PC-9 (cell line): Measurements from ENCODE around the gene XRCC5. TPM values are rescaled to one million over a fixed set of nuclear protein-coding genes. Genes with fewer than 3 reads are reported as not detected.

ENCODE experiments used
- BruUV-seq: library from RNA; stranded (reverse); fragments of 400-500 nt; replicated peaks from 2 replicates; lab custom pipeline; 2021; lab: Mats Ljungman, UMichigan
- CTCF ChIA-PET: fragments of 300-600 bp; sonication (Branson Sonifier 250); formaldehyde crosslinking; loops from one replicate; lab custom pipeline; 2022; ENCODE audit warnings: antibody characterized with exemption; lab: Charles Lee
- POLR2A ChIA-PET: fragments of 300-600 bp; sonication (Branson Sonifier 250); formaldehyde crosslinking; loops from one replicate; lab custom pipeline; 2022; ENCODE audit warnings: antibody characterized with exemption; ENCODE audit not compliant: unreplicated experiment; lab: Charles Lee
- DNase-seq, 2 experiments: peaks; one replicate each; pipeline versions ENCODE4 v3.0.0 to v3.0.0-alpha.2; 2015 to 2022; ENCODE audit warnings: mixed read lengths in 1 of 2
- H2AFZ ChIP-seq: fragments of 200-600 bp; sonication (generic); 2 replicates; pipeline ENCODE4 v1.8.1; 2017; ENCODE audit warnings: antibody characterized with exemption
- H3F3A ChIP-seq: fragments of 200-600 bp; sonication (generic); 2 replicates; pipeline ENCODE4 v1.8.1; 2017; ENCODE audit warnings: antibody characterized with exemption, mild to moderate bottlenecking, low read depth; ENCODE audit not compliant: insufficient read depth
- H3K27ac ChIP-seq: fragments of 200-600 bp; sonication (generic); 2 replicates; pipeline ENCODE4 v1.6.1; 2016; ENCODE audit warnings: mixed run types
- H3K27me3 ChIP-seq: fragments of 200-600 bp; sonication (generic); 2 replicates; pipeline ENCODE4 v1.6.1; 2016; ENCODE audit warnings: low read depth, mixed run types; ENCODE audit not compliant: insufficient read depth
- H3K36me3 ChIP-seq: fragments of 200-600 bp; sonication (generic); 2 replicates; pipeline ENCODE4 v1.6.1; 2016; ENCODE audit warnings: low read depth, mixed run types
- H3K4me1 ChIP-seq: fragments of 200-600 bp; sonication (generic); replicated peaks from 2 replicates; pipeline ENCODE4 v1.6.1; 2016; ENCODE audit warnings: mixed run types; ENCODE audit not compliant: insufficient read depth
- H3K4me2 ChIP-seq: fragments of 200-600 bp; sonication (generic); 2 replicates; pipeline ENCODE4 v1.6.1; 2017; ENCODE audit warnings: mixed run types
- H3K4me3 ChIP-seq: fragments of 200-600 bp; sonication (generic); 2 replicates; pipeline ENCODE4 v1.6.1; 2016; ENCODE audit warnings: mixed run types
- H3K79me2 ChIP-seq: fragments of 200-600 bp; sonication (generic); 2 replicates; pipeline ENCODE4 v1.6.1; 2017; ENCODE audit warnings: low read depth, mixed run types
- H3K9me2 ChIP-seq: fragments of 200-600 bp; sonication (generic); 2 replicates; pipeline ENCODE4 v1.8.1; 2017; ENCODE audit warnings: mild to moderate bottlenecking; ENCODE audit not compliant: insufficient read depth
- H3K9me3 ChIP-seq: fragments of 200-600 bp; sonication (generic); 2 replicates; pipeline ENCODE4 v1.8.1; 2016; ENCODE audit warnings: low read depth; ENCODE audit not compliant: insufficient read depth
- H4K20me1 ChIP-seq: fragments of 200-600 bp; sonication (generic); 2 replicates; pipeline ENCODE4 v1.8.1; 2017; ENCODE audit not compliant: insufficient read depth
- CTCF ChIP-seq: fragments of 200-600 bp; sonication (generic); conservative IDR thresholded peaks from 2 replicates; pipeline ENCODE4 v1.6.1; 2017; ENCODE audit warnings: mixed run types, antibody characterized with exemption, mild to moderate bottlenecking, moderate library complexity
- EZH2 ChIP-seq: fragments of 200-600 bp; sonication (generic); IDR thresholded peaks from 2 replicates; pipeline ENCODE4 v1.8.0; 2017; ENCODE audit warnings: antibody characterized with exemption, low read depth
- intact Hi-C: fragments of 100-400 bp; cut with micrococcal nuclease; formaldehyde crosslinking; loops from one replicate; pipeline ENCODE4 v1.10.0; 2022; ENCODE audit not compliant: unreplicated experiment
- total RNA-seq: library from RNA; stranded (reverse); gene quantifications from 2 replicates; pipeline ENCODE4 v1.2.3, GENCODE V29; 2021

The XRCC5 gene
- total RNA-seq, 1 experiment from 2014 or later: 275 TPM

GRCh38 chr2:216172493-216172892 is 63.3 kb downstream of the XRCC5 start:
- no peak overlapping the region for H3K27ac ChIP-seq
- H3K4me1 ChIP-seq: no peaks in the 10 kb centered on the region
- no TSS peak for BruUV-seq
- intact Hi-C loops: no loop called here
- TF ChIP-seq CTCF: no peak
- TF ChIP-seq EZH2: no peak
- H4K20me1 ChIP-seq: no peaks in the 10 kb centered on the region; the same call in 1 of the 2 replicates
- H3F3A ChIP-seq: 0 out of 2 replicates have a peak, but pooled peaks cover 7% of the 10 kb centered on the region
- no peak overlapping the region for H3K4me3 ChIP-seq
- H3K9me3 ChIP-seq: no peaks in the 10 kb centered on the region
- peaks cover 31% of the 10 kb centered on the region for H3K36me3 ChIP-seq
- ChIA-PET CTCF (no interaction called here), POLR2A (no interaction called here)
- H3K9me2 ChIP-seq: no peaks in the 10 kb centered on the region
- H3K27me3 ChIP-seq: no peaks in the 10 kb centered on the region
- H3K4me2 ChIP-seq: no peak overlapping the region
- DNase-seq: no peak
- H3K79me2 ChIP-seq: peaks cover 6% of the 10 kb centered on the region; the same call in 1 of the 2 replicates
- H2AFZ ChIP-seq: no peak overlapping the region

- POLR2A ChIA-PET: interaction anchor here (0.7 kb wide), 1 partner anchor 320 kb away, joined by 7 read pairs; no protein-coding TSS in a partner anchor
- Histone ChIP-seq H4K20me1 (no peaks in the 10 kb centered on the region), H3K36me3 (peaks cover 28% of the 10 kb centered on the region)
Observed at GRCh38 chr2:216179015-216179414, 69.9 kb downstream of the XRCC5 start.

DNA sequence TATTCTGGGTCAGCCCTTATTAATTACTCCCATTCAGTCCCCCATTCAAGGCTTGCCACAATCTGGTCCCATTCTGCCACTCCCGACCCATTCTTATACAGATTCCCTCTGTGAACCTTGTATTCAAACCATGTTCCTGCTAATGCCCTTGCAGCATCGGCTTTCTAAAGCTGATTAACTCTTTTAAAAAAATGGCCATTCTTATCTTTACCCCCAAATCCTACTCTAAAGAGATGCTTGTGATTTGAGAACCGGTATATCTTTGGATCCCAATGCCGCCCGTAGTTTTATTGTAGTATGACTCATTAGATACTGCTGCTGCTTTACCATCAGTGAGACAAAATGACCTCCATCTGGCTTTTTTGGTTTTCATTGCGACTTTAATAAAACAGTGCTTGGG is 72.2 kb downstream of the XRCC5 start:
- Histone ChIP-seq H2AFZ (no peak overlapping the region), H3K27me3 (no peaks in the 10 kb centered on the region), H3K36me3 (peaks cover 22% of the 10 kb centered on the region), H4K20me1 (peaks cover 8% of the 10 kb centered on the region; the same call in 1 of the 2 replicates), H3K79me2 (peaks cover 13% of the 10 kb centered on the region; the same call in 1 of the 2 replicates), H3K9me3 (no peaks in the 10 kb centered on the region), H3K4me2 (no peak overlapping the region), H3F3A (peaks cover under 1% of the 10 kb centered on the region; the same call in 1 of the 2 replicates), H3K4me1 (no peaks in the 10 kb centered on the region), H3K27ac (no peak overlapping the region), H3K9me2 (no peaks in the 10 kb centered on the region), H3K4me3 (no peak overlapping the region)
- TF ChIP-seq CTCF: no peak
- TF ChIP-seq EZH2: no peak
- POLR2A ChIA-PET: no interaction called here
- CTCF ChIA-PET: no interaction called here
- BruUV-seq: no TSS peak
- no peak for DNase-seq
- intact Hi-C loops: no loop called here

More at GRCh38 chr2:216179015-216179414, 69.9 kb downstream of the XRCC5 start:
- no peaks in the 10 kb centered on the region for H3K4me1 ChIP-seq
- no peak overlapping the region for H2AFZ ChIP-seq
- no peak overlapping the region for H3K4me2 ChIP-seq
- TF ChIP-seq EZH2 (no peak), CTCF (no peak)
- H3K9me2 ChIP-seq: no peaks in the 10 kb centered on the region
- H3K27ac ChIP-seq: no peak overlapping the region
- H3K79me2 ChIP-seq: no peaks in the 10 kb centered on the region; the same call in none of the 2 replicates
- CTCF ChIA-PET: no interaction called here
- no peaks in the 10 kb centered on the region for H3K27me3 ChIP-seq
- H3F3A ChIP-seq: no peaks in the 10 kb centered on the region
- no TSS peak for BruUV-seq
- H3K9me3 ChIP-seq: no peaks in the 10 kb centered on the region
- no peak overlapping the region for H3K4me3 ChIP-seq
- DNase-seq: no peak
- intact Hi-C loops: no loop called here
